ENCODE data around the gene IFT81.

DNA sequence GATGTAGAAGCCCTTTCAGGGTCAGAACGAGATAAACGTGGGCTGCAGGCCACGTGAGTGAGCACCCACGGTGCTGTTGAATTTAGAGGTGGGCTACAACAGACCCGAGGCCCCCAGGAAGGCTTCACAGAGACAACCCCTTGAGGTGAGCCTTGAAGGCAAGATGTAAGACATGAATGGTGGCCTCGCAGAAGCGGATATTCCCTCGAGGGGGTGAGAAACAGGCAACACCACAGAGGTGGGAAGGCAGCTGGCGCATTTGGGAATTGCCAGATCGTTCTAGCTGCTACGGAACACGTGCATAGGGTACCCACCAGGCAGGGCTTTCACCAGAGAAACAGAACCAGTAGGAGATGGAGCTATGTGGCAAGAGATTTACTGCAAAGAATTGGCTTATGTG lies 134.3 kb downstream of the IFT81 start:
- no peak for TF ChIP-seq KLF16 (CRISPR knock-in tag; IDR thresholded peaks at IDR 0.05)
- TF ChIP-seq, protein P1, sequence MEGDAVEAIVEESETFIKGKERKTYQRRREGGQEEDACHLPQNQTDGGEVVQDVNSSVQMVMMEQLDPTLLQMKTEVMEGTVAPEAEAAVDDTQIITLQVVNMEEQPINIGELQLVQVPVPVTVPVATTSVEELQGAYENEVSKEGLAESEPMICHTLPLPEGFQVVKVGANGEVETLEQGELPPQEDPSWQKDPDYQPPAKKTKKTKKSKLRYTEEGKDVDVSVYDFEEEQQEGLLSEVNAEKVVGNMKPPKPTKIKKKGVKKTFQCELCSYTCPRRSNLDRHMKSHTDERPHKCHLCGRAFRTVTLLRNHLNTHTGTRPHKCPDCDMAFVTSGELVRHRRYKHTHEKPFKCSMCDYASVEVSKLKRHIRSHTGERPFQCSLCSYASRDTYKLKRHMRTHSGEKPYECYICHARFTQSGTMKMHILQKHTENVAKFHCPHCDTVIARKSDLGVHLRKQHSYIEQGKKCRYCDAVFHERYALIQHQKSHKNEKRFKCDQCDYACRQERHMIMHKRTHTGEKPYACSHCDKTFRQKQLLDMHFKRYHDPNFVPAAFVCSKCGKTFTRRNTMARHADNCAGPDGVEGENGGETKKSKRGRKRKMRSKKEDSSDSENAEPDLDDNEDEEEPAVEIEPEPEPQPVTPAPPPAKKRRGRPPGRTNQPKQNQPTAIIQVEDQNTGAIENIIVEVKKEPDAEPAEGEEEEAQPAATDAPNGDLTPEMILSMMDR (CRISPR knock-in tag; IDR thresholded peaks at IDR 0.05) = no peak
- TF ChIP-seq EP300 (IDR thresholded peaks at IDR 0.05; ENCODE audit: low read depth in 2 of 2, low read length in 2 of 2) = no peak
- TF ChIP-seq EP300 (CRISPR knock-in tag; IDR thresholded peaks at IDR 0.05; ENCODE audit: borderline replicate concordance) = no peak
- no peak for TF ChIP-seq IRF2 (CRISPR knock-in tag; IDR thresholded peaks at IDR 0.05)
- TF ChIP-seq, protein P2, sequence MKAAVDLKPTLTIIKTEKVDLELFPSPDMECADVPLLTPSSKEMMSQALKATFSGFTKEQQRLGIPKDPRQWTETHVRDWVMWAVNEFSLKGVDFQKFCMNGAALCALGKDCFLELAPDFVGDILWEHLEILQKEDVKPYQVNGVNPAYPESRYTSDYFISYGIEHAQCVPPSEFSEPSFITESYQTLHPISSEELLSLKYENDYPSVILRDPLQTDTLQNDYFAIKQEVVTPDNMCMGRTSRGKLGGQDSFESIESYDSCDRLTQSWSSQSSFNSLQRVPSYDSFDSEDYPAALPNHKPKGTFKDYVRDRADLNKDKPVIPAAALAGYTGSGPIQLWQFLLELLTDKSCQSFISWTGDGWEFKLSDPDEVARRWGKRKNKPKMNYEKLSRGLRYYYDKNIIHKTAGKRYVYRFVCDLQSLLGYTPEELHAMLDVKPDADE (CRISPR knock-in tag; IDR thresholded peaks at IDR 0.05) = no peak
- TF ChIP-seq GABPA (IDR thresholded peaks at IDR 0.05; ENCODE audit: low read depth, low read length) = no peak
- TF ChIP-seq GABPA (CRISPR knock-in tag; IDR thresholded peaks at IDR 0.05; ENCODE audit: low read depth) = no peak
- TF ChIP-seq ONECUT2 (CRISPR knock-in tag; IDR thresholded peaks at IDR 0.05) = no peak
- TF ChIP-seq, protein P3, sequence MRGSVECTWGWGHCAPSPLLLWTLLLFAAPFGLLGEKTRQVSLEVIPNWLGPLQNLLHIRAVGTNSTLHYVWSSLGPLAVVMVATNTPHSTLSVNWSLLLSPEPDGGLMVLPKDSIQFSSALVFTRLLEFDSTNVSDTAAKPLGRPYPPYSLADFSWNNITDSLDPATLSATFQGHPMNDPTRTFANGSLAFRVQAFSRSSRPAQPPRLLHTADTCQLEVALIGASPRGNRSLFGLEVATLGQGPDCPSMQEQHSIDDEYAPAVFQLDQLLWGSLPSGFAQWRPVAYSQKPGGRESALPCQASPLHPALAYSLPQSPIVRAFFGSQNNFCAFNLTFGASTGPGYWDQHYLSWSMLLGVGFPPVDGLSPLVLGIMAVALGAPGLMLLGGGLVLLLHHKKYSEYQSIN (CRISPR knock-in tag; IDR thresholded peaks at IDR 0.05; ENCODE audit: borderline replicate concordance) = no peak
- TF ChIP-seq, protein P4, sequence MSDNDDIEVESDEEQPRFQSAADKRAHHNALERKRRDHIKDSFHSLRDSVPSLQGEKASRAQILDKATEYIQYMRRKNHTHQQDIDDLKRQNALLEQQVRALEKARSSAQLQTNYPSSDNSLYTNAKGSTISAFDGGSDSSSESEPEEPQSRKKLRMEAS (IDR thresholded peaks at IDR 0.05) = no peak
- TF ChIP-seq POLR2A (IDR thresholded peaks at IDR 0.05; ENCODE audit: insufficient read depth in 1 of 2, low read depth in 2 of 2, low read length in 2 of 2) = no peak
- no peak for TF ChIP-seq MATR3 (CRISPR knock-in tag; IDR thresholded peaks at IDR 0.05)

Measured in HepG2 (cell line).